Smooth muscle cell (in vitro differentiated cells): Measurements from ENCODE around the gene RNASE3. TPM values are rescaled to one million over a fixed set of nuclear protein-coding genes. Genes with fewer than 3 reads are reported as not detected.
"Not testable (repeated sequence)": the region's sequence is repeated elsewhere in the genome, so short reads cannot be mapped to it uniquely, and the experiment has no call there.

Source experiments
- DNase-seq: peaks from one replicate; lab custom pipeline; 2025; ENCODE audit not compliant: unreplicated experiment; lab: John Stamatoyannopoulos, UW
- H2AFZ ChIP-seq: fragments of 200-600 bp; sonication (generic); 2 replicates; pipeline ENCODE4 v1.6.0; 2016; ENCODE audit warnings: antibody characterized with exemption, low read depth, mild to moderate bottlenecking
- H3F3A ChIP-seq: fragments of 200-600 bp; sonication (generic); 2 replicates; pipeline ENCODE4 v1.6.0; 2017; ENCODE audit warnings: antibody characterized with exemption, low read depth
- H3K27ac ChIP-seq: fragments of 200-600 bp; sonication (generic); 2 replicates; pipeline ENCODE4 v1.5.1; 2016; ENCODE audit warnings: low read depth, mild to moderate bottlenecking
- H3K27me3 ChIP-seq: fragments of 200-600 bp; sonication (generic); 2 replicates; pipeline ENCODE4 v1.6.1; 2016; ENCODE audit warnings: low read depth, mild to moderate bottlenecking
- H3K36me3 ChIP-seq: fragments of 200-600 bp; sonication (generic); 2 replicates; pipeline ENCODE4 v1.5.1; 2016; ENCODE audit warnings: low read depth
- H3K4me1 ChIP-seq: fragments of 200-600 bp; sonication (generic); 2 replicates; pipeline ENCODE4 v1.5.1; 2016; ENCODE audit warnings: low read depth
- H3K4me2 ChIP-seq: fragments of 200-600 bp; sonication (generic); 2 replicates; pipeline ENCODE4 v1.6.0; 2016; ENCODE audit warnings: mild to moderate bottlenecking
- H3K4me3 ChIP-seq: fragments of 200-600 bp; sonication (generic); 2 replicates; pipeline ENCODE4 v1.5.1; 2016; ENCODE audit warnings: mild to moderate bottlenecking
- H3K79me2 ChIP-seq: fragments of 200-600 bp; sonication (generic); 2 replicates; pipeline ENCODE4 v1.6.0; 2016; ENCODE audit warnings: low read depth, mild to moderate bottlenecking
- H3K9ac ChIP-seq: fragments of 200-600 bp; sonication (generic); 2 replicates; pipeline ENCODE4 v1.6.0; 2016; ENCODE audit warnings: low read depth
- H3K9me3 ChIP-seq: fragments of 200-600 bp; sonication (generic); replicated peaks from 2 replicates; pipeline ENCODE4 v1.5.1; 2016; ENCODE audit warnings: low read depth
- H4K20me1 ChIP-seq: fragments of 200-600 bp; sonication (generic); 2 replicates; pipeline ENCODE4 v1.6.0; 2016; ENCODE audit warnings: low read depth
- CTCF ChIP-seq: fragments of 200-600 bp; sonication (generic); IDR thresholded peaks from 2 replicates; pipeline ENCODE4 v1.5.1; 2017; ENCODE audit warnings: borderline replicate concordance, mild to moderate bottlenecking, antibody characterized with exemption; ENCODE audit not compliant: insufficient read depth, poor library complexity, severe bottlenecking
- WGBS: methylation state at CpG from one replicate; pipeline ENCODE4 v1.1.7; 2016; ENCODE audit warnings: low lambda C conversion rate; 5-methylcytosine and 5-hydroxymethylcytosine counted together
- polyA plus RNA-seq: library from polyadenylated mRNA; unstranded; fragments of >200 nt; fragmentation: Nextera tagmentation; extraction: Ambion mirVana; gene quantifications from 2 replicates; pipeline ENCODE4 v1.2.1, GENCODE V29; 2016
- total RNA-seq: library from RNA; depleted of rRNA; stranded (reverse); fragments of >200 nt; gene quantifications from 2 replicates; pipeline ENCODE4 v1.2.3, GENCODE V29; 2014

The RNASE3 gene
- total and polyA plus RNA-seq, 2 experiments from 2014 or later, result not detected

GRCh38 chr14:20904393-20905029, 13.3 kb downstream of the RNASE3 start:
- Histone ChIP-seq H3K4me1 (no peaks in the 10 kb centered on the region), H3K27ac (no peak overlapping the region), H3K36me3 (no peaks in the 10 kb centered on the region), H2AFZ (no peak overlapping the region), H3K4me3 (no peak overlapping the region), H3K9ac (no peak overlapping the region), H3K27me3 (no peaks in the 10 kb centered on the region), H3K4me2 (no peak overlapping the region), H3K79me2 (no peaks in the 10 kb centered on the region), H3K9me3 (no peaks in the 10 kb centered on the region), H3F3A (no peaks in the 10 kb centered on the region), H4K20me1 (no peaks in the 10 kb centered on the region)
- no peak for DNase-seq
- WGBS, result 77% methylated on average over 4 of the region's 4 CpGs
- no peak for TF ChIP-seq CTCF

- no peak overlapping the region for H2AFZ ChIP-seq
- H4K20me1 ChIP-seq, result no peaks in the 10 kb centered on the region
- no peak for TF ChIP-seq CTCF
- no peak overlapping the region for H3K4me3 ChIP-seq
- H3K4me2 ChIP-seq, result no peak overlapping the region
- H3K36me3 ChIP-seq, result no peaks in the 10 kb centered on the region
- no peak for DNase-seq
- no peak overlapping the region for H3K27ac ChIP-seq
- no peaks in the 10 kb centered on the region for H3K79me2 ChIP-seq
- H3K4me1 ChIP-seq, result no peaks in the 10 kb centered on the region
- H3F3A ChIP-seq, result no peaks in the 10 kb centered on the region
- 84% methylated on average over 2 of the region's 2 CpGs for WGBS
- no peak overlapping the region for H3K9ac ChIP-seq
- H3K9me3 ChIP-seq, result no peaks in the 10 kb centered on the region
- no peaks in the 10 kb centered on the region for H3K27me3 ChIP-seq
These were observed 14.5 kb downstream of the RNASE3 start for GRCh38 chr14:20905676-20906075.

- no peaks in the 10 kb centered on the region for H4K20me1 ChIP-seq
- no peak for DNase-seq
- no peaks in the 10 kb centered on the region for H3F3A ChIP-seq
- no peaks in the 10 kb centered on the region for H3K79me2 ChIP-seq
- no peaks in the 10 kb centered on the region for H3K4me1 ChIP-seq
- no peak overlapping the region for H3K4me3 ChIP-seq
- no peak overlapping the region for H3K9ac ChIP-seq
- no peaks in the 10 kb centered on the region for H3K9me3 ChIP-seq
- 93% methylated on average over 1 of the region's 1 CpG for WGBS
- H3K27me3 ChIP-seq, result no peaks in the 10 kb centered on the region
- H3K36me3 ChIP-seq, result no peaks in the 10 kb centered on the region
- no peak overlapping the region for H2AFZ ChIP-seq
- no peak overlapping the region for H3K4me2 ChIP-seq
- TF ChIP-seq CTCF, result no peak
- H3K27ac ChIP-seq, result no peak overlapping the region
These were observed 16.0 kb downstream of the RNASE3 start for GRCh38 chr14:20907214-20907613.

- H3K4me2 ChIP-seq, H3K4me3 ChIP-seq, H2AFZ ChIP-seq, H3K9ac ChIP-seq, H4K20me1 ChIP-seq, H3K9me3 ChIP-seq, H3K4me1 ChIP-seq, H3K36me3 ChIP-seq, DNase-seq, H3K27me3 ChIP-seq, H3K27ac ChIP-seq, H3F3A ChIP-seq, H3K79me2 ChIP-seq: not testable (repeated sequence)
- 88% methylated on average over 14 of the region's 14 CpGs for WGBS
These were observed 19.6 kb downstream of the RNASE3 start for GRCh38 chr14:20910822-20911221.

GRCh38 chr14:20919038-20919756, 28.0 kb downstream of the RNASE3 start:
- not testable (repeated sequence) for H3K27me3 ChIP-seq, H3K36me3 ChIP-seq, H3K4me1 ChIP-seq, H4K20me1 ChIP-seq, H3K79me2 ChIP-seq, H3K9me3 ChIP-seq, H3K4me2 ChIP-seq, H2AFZ ChIP-seq, H3K9ac ChIP-seq, H3K4me3 ChIP-seq, DNase-seq, H3F3A ChIP-seq, H3K27ac ChIP-seq
- WGBS, result 80% methylated on average over 11 of the region's 11 CpGs

GRCh38 chr14:20923766-20924297, 32.6 kb downstream of the RNASE3 start:
- DNase-seq, H3K4me2 ChIP-seq, H3K4me3 ChIP-seq, H3K27me3 ChIP-seq, H2AFZ ChIP-seq, H3F3A ChIP-seq, H3K27ac ChIP-seq, H3K36me3 ChIP-seq, H4K20me1 ChIP-seq, H3K4me1 ChIP-seq, H3K79me2 ChIP-seq, H3K9me3 ChIP-seq, H3K9ac ChIP-seq: not testable (repeated sequence)
- 68% methylated on average over 2 of the region's 2 CpGs for WGBS
